Measurements from ENCODE around the gene RAB5B. TPM values are rescaled to one million over a fixed set of nuclear protein-coding genes. Genes with fewer than 3 reads are reported as not detected.
"Not testable (repeated sequence)": the region's sequence is repeated elsewhere in the genome, so short reads cannot be mapped to it uniquely, and the experiment has no call there.

The RAB5B gene
- total RNA-seq, 1 donor from 2014 or later: 34.4 TPM

DNA sequence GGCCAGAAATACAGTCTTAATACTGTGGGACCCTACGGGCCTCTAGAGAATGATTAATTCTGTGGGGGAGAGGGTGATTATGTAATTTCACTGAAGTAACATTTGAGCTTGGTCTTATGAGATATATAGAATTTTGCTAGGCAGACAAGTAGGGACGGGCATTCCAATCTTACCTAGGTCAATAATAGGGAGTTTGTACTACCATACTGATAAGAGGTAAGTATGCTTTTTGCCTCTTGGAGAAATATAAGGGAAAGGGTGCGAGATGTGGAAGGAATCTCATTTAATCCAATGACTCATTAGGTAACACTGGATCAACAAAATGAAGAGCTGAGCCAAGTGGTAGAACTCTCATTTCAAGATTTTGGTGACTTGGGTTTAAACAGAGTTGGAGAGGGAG is 5.2 kb downstream of the RAB5B start:
- Histone ChIP-seq H3K9ac (ENCODE audit: low read depth in 1 of 3, low read length in 3 of 3) (no peak overlapping the region), H3K27ac (ENCODE audit: low read depth, low read length) (no peak overlapping the region), H3K4me1 (ENCODE audit: control insufficient read depth in 3 of 3, insufficient read depth in 3 of 3, low read length in 3 of 3) (peaks cover 14 to 19% (median 17%) of the 10 kb centered on the region in 3 donors), H3K36me3 (ENCODE audit: control insufficient read depth in 3 of 3, insufficient read depth in 3 of 3, low read length in 3 of 3) (peaks cover 2 to 26% (median 5%) of the 10 kb centered on the region in 3 donors), H3K27me3 (ENCODE audit: control insufficient read depth in 3 of 3, insufficient read depth in 3 of 3, low read length in 3 of 3) (no peaks in the 10 kb centered on the region), H3K4me3 (ENCODE audit: low read length in 3 of 3) (no peak overlapping the region), H3K9me3 (ENCODE audit: control insufficient read depth in 3 of 3, low read length in 3 of 3) (no peaks in the 10 kb centered on the region)

DNA sequence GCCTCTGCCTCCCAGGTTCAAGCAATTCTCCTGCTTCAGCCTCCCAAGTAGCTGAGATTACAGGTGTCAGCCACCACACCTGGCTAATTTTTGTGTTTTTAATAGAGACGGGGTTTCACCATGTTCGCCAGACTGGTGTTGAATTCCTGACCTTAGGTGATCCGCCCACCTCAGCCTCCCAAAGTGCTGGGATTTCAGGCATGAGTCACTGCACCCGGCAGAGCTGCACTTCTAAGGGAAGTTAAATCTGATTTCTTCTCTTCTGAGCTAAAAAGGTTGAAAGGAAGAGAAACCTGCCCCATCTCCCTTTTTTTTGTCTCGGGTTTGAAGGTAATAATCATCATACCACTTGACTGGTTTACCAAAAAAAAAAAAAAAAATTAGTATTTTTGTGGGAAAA is 8.0 kb downstream of the RAB5B start:
- H3K9ac ChIP-seq (ENCODE audit: low read depth in 1 of 3, low read length in 3 of 3); H3K4me3 ChIP-seq (ENCODE audit: low read length in 3 of 3); H3K9me3 ChIP-seq (ENCODE audit: control insufficient read depth in 3 of 3, low read length in 3 of 3); H3K27ac ChIP-seq (ENCODE audit: low read depth, low read length); H3K27me3 ChIP-seq (ENCODE audit: control insufficient read depth in 3 of 3, insufficient read depth in 3 of 3, low read length in 3 of 3): not testable (repeated sequence)
- Histone ChIP-seq H3K4me1 (ENCODE audit: control insufficient read depth in 3 of 3, insufficient read depth in 3 of 3, low read length in 3 of 3) (peaks cover 3 to 11% (median 10%) of the 10 kb centered on the region in 3 donors), H3K36me3 (ENCODE audit: control insufficient read depth in 3 of 3, insufficient read depth in 3 of 3, low read length in 3 of 3) (peaks cover 5 to 29% (median 11%) of the 10 kb centered on the region in 3 donors)

DNA sequence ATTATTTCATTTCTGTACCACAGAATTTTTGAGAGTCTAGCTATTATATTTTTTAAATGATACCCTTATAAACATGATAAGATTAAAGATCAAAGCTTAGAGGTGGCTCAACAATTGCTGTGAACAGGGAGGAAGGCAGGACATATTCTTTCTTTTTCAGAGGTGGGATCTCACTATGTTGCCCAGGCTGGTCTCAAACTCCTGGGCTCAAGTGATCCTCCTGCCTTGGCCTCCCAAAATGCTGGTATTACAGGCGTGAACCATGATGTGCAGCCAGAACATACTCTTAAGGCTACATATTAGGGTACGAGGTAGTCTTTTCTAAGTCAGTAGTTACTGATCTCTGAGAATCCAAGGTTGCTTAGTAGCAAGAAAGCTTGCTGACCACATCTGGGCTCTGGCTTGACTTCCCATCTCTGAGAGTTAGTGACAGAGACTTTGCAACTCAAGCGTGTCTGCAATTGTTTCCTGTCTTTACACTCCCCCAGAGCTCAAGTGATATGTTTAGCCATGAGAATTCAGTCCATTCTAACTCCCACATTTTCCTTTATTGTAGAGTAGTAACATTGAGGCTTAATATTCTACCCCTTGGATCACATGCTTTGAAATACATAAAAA is 8.6 kb downstream of the RAB5B start:
- Histone ChIP-seq H3K27ac (ENCODE audit: low read depth, low read length) (no peak overlapping the region), H3K36me3 (ENCODE audit: control insufficient read depth in 3 of 3, insufficient read depth in 3 of 3, low read length in 3 of 3) (peaks cover 7 to 29% (median 11%) of the 10 kb centered on the region in 3 donors), H3K9ac (ENCODE audit: low read depth in 1 of 3, low read length in 3 of 3) (no peak overlapping the region), H3K27me3 (ENCODE audit: control insufficient read depth in 3 of 3, insufficient read depth in 3 of 3, low read length in 3 of 3) (no peaks in the 10 kb centered on the region), H3K9me3 (ENCODE audit: control insufficient read depth in 3 of 3, low read length in 3 of 3) (no peaks in the 10 kb centered on the region), H3K4me1 (ENCODE audit: control insufficient read depth in 3 of 3, insufficient read depth in 3 of 3, low read length in 3 of 3) (peaks cover 2 to 9% (median 5%) of the 10 kb centered on the region in 3 donors), H3K4me3 (ENCODE audit: low read length in 3 of 3) (no peak overlapping the region)

DNA sequence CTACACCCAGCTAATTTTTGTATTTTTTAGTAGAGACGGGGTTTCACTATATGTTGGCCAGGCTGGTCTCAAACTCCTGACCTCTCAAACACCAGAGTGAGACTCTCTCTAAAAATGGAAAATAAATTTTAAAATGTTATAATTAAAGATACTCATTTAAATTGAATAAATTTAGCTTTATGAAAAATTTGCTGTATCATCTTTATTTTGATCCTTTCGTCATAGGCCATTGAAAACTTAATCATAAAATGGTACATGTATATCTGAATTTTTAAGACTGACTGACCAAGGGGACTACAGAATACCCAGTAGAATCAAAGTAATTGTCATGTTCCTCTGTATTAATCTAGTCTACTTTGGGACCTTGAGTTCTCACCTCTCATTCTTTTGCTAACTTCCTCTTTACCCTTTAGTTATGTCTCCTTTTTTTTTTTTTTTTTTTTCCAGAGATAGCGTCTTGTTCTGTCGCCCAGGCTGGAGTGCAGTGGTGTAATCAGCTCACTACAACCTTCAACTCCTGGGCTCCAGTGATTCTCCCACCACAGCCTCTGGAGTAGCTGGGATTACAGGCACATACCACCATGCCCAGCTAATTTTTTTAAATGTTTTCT is 9.5 kb downstream of the RAB5B start:
- H3K9ac ChIP-seq (ENCODE audit: low read depth in 1 of 3, low read length in 3 of 3): no peak overlapping the region
- H3K36me3 ChIP-seq (ENCODE audit: control insufficient read depth in 3 of 3, insufficient read depth in 3 of 3, low read length in 3 of 3): peaks cover 10 to 33% (median 11%) of the 10 kb centered on the region in 3 donors
- H3K4me1 ChIP-seq (ENCODE audit: control insufficient read depth in 3 of 3, insufficient read depth in 3 of 3, low read length in 3 of 3): peaks cover 0 to 3% (median 0%) of the 10 kb centered on the region in 3 donors
- H3K27ac ChIP-seq (ENCODE audit: low read depth, low read length): no peak overlapping the region
- H3K27me3 ChIP-seq (ENCODE audit: control insufficient read depth in 3 of 3, insufficient read depth in 3 of 3, low read length in 3 of 3): no peaks in the 10 kb centered on the region
- H3K4me3 ChIP-seq (ENCODE audit: low read length in 3 of 3): no peak overlapping the region
- H3K9me3 ChIP-seq (ENCODE audit: control insufficient read depth in 3 of 3, low read length in 3 of 3): no peaks in the 10 kb centered on the region

DNA sequence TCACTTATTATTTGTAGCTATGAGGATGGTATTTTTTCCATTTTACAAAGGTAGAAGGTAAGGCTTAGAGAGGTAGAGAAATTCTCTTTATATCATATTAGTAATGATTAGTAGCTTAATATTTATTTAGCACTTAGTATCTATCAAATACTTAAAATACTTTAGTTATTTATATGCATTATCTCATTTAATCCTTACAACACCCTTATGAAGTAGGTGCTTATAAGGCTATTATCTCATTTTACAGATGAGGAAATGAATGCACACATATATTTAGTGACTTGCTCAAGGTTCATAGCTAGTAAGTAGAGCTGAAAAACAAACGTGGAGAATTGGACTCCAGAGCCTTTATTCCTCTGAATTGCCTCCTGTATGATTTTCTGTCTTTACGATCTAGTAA is 11.0 kb downstream of the RAB5B start:
- no peaks in the 10 kb centered on the region for H3K9me3 ChIP-seq (ENCODE audit: control insufficient read depth in 3 of 3, low read length in 3 of 3)
- peaks cover 12 to 35% (median 24%) of the 10 kb centered on the region in 3 donors for H3K36me3 ChIP-seq (ENCODE audit: control insufficient read depth in 3 of 3, insufficient read depth in 3 of 3, low read length in 3 of 3)
- H3K9ac ChIP-seq (ENCODE audit: low read depth in 1 of 3, low read length in 3 of 3): no peak overlapping the region
- H3K4me1 ChIP-seq (ENCODE audit: control insufficient read depth in 3 of 3, insufficient read depth in 3 of 3, low read length in 3 of 3): peaks cover 0 to 3% (median 0%) of the 10 kb centered on the region in 3 donors
- no peak overlapping the region for H3K4me3 ChIP-seq (ENCODE audit: low read length in 3 of 3)
- H3K27ac ChIP-seq (ENCODE audit: low read depth, low read length): no peak overlapping the region
- no peaks in the 10 kb centered on the region for H3K27me3 ChIP-seq (ENCODE audit: control insufficient read depth in 3 of 3, insufficient read depth in 3 of 3, low read length in 3 of 3)

DNA sequence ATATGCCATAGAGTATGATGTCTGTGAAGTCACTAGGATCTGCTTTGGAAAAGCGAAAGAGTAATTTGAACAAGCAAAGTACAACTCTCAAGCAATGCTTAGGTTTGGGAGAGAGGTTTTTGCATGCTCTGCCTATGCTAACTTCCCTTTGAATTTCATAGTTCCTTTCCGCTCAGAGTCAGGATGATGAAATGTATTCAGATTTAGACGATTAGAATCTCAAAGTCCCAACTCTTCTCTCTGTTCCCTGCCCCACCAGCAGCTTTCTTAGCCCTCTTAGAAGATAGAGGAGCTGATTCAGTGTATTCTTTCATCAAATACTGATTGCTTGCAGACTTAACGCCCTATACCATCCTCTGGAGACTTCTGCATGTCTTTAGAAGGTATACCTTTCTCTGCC is 11.5 kb downstream of the RAB5B start:
- Histone ChIP-seq H3K4me1 (ENCODE audit: control insufficient read depth in 3 of 3, insufficient read depth in 3 of 3, low read length in 3 of 3) (peaks cover 0 to 3% (median 0%) of the 10 kb centered on the region in 3 donors), H3K4me3 (ENCODE audit: low read length in 3 of 3) (no peak overlapping the region), H3K9me3 (ENCODE audit: control insufficient read depth in 3 of 3, low read length in 3 of 3) (no peaks in the 10 kb centered on the region), H3K36me3 (ENCODE audit: control insufficient read depth in 3 of 3, insufficient read depth in 3 of 3, low read length in 3 of 3) (peaks cover 14 to 35% (median 29%) of the 10 kb centered on the region in 3 donors), H3K27ac (ENCODE audit: low read depth, low read length) (no peak overlapping the region), H3K9ac (ENCODE audit: low read depth in 1 of 3, low read length in 3 of 3) (no peak overlapping the region), H3K27me3 (ENCODE audit: control insufficient read depth in 3 of 3, insufficient read depth in 3 of 3, low read length in 3 of 3) (no peaks in the 10 kb centered on the region)

DNA sequence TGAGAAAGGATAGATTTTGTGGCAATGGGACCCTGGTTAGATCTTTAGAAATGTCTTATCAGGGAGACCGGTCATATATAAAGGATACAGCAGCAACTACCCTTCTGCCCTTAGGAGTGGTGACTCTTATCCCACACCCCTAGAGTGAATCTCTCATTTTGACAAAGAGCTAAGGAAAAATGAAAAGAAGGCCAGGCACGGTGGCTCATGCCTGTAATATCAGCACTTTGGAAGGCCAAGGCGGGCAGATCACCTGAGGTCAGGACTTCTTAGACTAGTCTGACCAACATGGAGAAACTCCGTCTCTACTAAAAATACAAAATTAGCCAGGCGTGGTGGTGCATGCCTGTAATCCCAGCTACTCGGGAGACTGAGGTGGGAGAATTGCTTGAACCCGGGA is 12.1 kb downstream of the RAB5B start:
- peaks cover 20 to 37% (median 35%) of the 10 kb centered on the region in 3 donors for H3K36me3 ChIP-seq (ENCODE audit: control insufficient read depth in 3 of 3, insufficient read depth in 3 of 3, low read length in 3 of 3)
- not testable (repeated sequence) for H3K27me3 ChIP-seq (ENCODE audit: control insufficient read depth in 3 of 3, insufficient read depth in 3 of 3, low read length in 3 of 3); H3K27ac ChIP-seq (ENCODE audit: low read depth, low read length); H3K9me3 ChIP-seq (ENCODE audit: control insufficient read depth in 3 of 3, low read length in 3 of 3); H3K4me1 ChIP-seq (ENCODE audit: control insufficient read depth in 3 of 3, insufficient read depth in 3 of 3, low read length in 3 of 3); H3K4me3 ChIP-seq (ENCODE audit: low read length in 3 of 3); H3K9ac ChIP-seq (ENCODE audit: low read depth in 1 of 3, low read length in 3 of 3)

DNA sequence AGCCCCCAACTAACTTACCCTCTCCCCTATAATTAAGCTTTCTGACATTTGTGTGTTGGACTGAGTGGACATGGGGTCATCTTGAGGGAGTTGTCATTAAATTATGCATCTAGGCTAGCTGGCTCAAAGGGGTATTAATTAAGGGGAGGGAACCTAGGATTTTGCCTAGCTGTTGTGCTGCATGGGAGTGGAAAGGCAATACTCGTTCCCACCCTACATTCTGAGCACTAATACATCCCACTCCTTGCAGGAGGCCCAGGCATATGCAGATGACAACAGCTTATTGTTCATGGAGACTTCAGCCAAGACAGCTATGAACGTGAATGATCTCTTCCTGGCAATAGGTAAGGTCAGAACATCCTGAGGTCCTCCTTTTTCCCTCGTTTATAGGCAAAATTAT is 17.2 kb downstream of the RAB5B start:
- Histone ChIP-seq H3K4me3 (ENCODE audit: low read length in 3 of 3) (no peak overlapping the region), H3K9ac (ENCODE audit: low read depth in 1 of 3, low read length in 3 of 3) (no peak overlapping the region), H3K4me1 (ENCODE audit: control insufficient read depth in 3 of 3, insufficient read depth in 3 of 3, low read length in 3 of 3) (no peaks in the 10 kb centered on the region), H3K9me3 (ENCODE audit: control insufficient read depth in 3 of 3, low read length in 3 of 3) (no peaks in the 10 kb centered on the region), H3K27me3 (ENCODE audit: control insufficient read depth in 3 of 3, insufficient read depth in 3 of 3, low read length in 3 of 3) (no peaks in the 10 kb centered on the region), H3K27ac (ENCODE audit: low read depth, low read length) (no peak overlapping the region), H3K36me3 (ENCODE audit: control insufficient read depth in 3 of 3, insufficient read depth in 3 of 3, low read length in 3 of 3) (peaks cover 43 to 58% (median 49%) of the 10 kb centered on the region in 3 donors)

DNA sequence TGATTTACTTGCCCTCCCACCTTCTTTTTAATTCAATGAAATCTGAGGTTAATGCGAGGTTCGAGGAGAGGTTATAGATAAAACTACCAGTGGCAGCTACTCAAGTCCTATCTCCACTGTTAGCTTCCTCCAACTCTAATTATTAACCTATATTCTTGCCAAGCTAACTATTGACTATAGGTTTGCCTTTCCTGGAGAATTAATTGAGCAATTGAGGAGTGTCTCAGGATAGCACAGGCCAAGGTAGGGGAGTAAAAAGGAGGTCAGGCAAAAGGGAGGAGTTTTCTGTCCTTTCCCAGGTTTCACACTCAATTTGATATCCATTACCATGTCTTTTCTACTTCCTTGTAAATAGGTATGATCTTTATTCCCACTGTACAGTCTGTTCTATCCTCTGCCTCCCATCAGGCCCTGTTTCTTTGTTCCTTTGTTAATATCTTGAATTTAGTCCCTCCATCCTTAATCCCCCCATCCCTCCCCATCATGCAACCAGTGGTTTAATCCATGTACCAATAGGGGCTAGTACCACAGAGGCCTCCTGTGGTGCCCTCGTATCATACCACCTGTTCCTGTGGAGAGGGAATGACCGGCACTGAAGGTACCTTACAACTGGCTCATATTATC is 19.5 kb downstream of the RAB5B start:
- Histone ChIP-seq H3K27ac (ENCODE audit: low read depth, low read length) (no peak overlapping the region), H3K9me3 (ENCODE audit: control insufficient read depth in 3 of 3, low read length in 3 of 3) (no peaks in the 10 kb centered on the region), H3K9ac (ENCODE audit: low read depth in 1 of 3, low read length in 3 of 3) (no peak overlapping the region), H3K36me3 (ENCODE audit: control insufficient read depth in 3 of 3, insufficient read depth in 3 of 3, low read length in 3 of 3) (peaks cover 37 to 58% (median 45%) of the 10 kb centered on the region in 3 donors), H3K4me3 (ENCODE audit: low read length in 3 of 3) (no peak overlapping the region), H3K4me1 (ENCODE audit: control insufficient read depth in 3 of 3, insufficient read depth in 3 of 3, low read length in 3 of 3) (peaks cover 11 to 15% (median 12%) of the 10 kb centered on the region in 3 donors), H3K27me3 (ENCODE audit: control insufficient read depth in 3 of 3, insufficient read depth in 3 of 3, low read length in 3 of 3) (no peaks in the 10 kb centered on the region)

DNA sequence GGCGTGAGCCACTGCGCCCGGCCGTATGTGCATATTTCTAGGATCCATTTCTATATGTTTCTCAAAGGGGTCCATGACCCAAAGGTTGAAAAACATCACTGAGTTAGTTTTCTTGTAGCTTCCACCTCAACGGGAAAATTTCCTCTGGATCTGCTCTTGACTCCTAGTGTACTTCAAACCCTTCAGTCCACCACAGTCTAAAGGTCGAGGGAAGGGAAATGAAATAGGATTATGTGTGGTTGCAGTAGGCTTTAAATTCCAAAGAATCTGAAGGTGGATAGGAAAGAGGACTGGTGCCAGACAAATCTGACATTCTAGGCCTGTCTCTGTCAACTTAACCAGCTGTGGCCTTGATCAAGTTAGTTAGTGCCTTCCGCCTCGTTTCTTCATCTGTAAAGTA is 21.5 kb downstream of the RAB5B start:
- H3K27ac ChIP-seq (ENCODE audit: low read depth, low read length): no peak overlapping the region
- no peak overlapping the region for H3K9ac ChIP-seq (ENCODE audit: low read depth in 1 of 3, low read length in 3 of 3)
- H3K36me3 ChIP-seq (ENCODE audit: control insufficient read depth in 3 of 3, insufficient read depth in 3 of 3, low read length in 3 of 3): peaks cover 31 to 40% (median 36%) of the 10 kb centered on the region in 3 donors
- no peaks in the 10 kb centered on the region for H3K27me3 ChIP-seq (ENCODE audit: control insufficient read depth in 3 of 3, insufficient read depth in 3 of 3, low read length in 3 of 3)
- peaks cover 11 to 17% (median 15%) of the 10 kb centered on the region in 3 donors for H3K4me1 ChIP-seq (ENCODE audit: control insufficient read depth in 3 of 3, insufficient read depth in 3 of 3, low read length in 3 of 3)
- H3K4me3 ChIP-seq (ENCODE audit: low read length in 3 of 3): no peak overlapping the region
- H3K9me3 ChIP-seq (ENCODE audit: control insufficient read depth in 3 of 3, low read length in 3 of 3): no peaks in the 10 kb centered on the region

All from skeletal muscle tissue (tissue), 4 donors.